Cardiac septum (tissue), 1 donor: ENCODE data around the gene NR3C1. TPM values are rescaled to one million over a fixed set of nuclear protein-coding genes. Genes with fewer than 3 reads are reported as not detected.

Source experiments
- DNase-seq: peaks from one replicate; pipeline ENCODE4 v3.0.0-alpha.2; 2020; ENCODE audit warnings: low spot score
- intact Hi-C: fragments of 100-400 bp; cut with DNase I; formaldehyde crosslinking; loops from one replicate; pipeline ENCODE4 v1.14.0; 2022
- total RNA-seq: library from RNA; stranded (reverse); fragmentation: NEBNext Ultra II Directional; extraction: Animal tissue kit (Norgen Biotek cat#: 25700); gene quantifications from one replicate; pipeline ENCODE4 v1.2.1, GENCODE V29; 2021
- donor health status: DM: no; HTN: no; CAD: no.

NR3C1 gene
- total RNA-seq, 1 donor from 2014 or later, result 68.5 TPM

- intact Hi-C loops, result no loop called here
These were observed 23.7 kb upstream of the NR3C1 start for GRCh38 chr5:143427122-143427735.

GRCh38 chr5:143426437-143426991 lies 23.0 kb upstream of the NR3C1 start:
- intact Hi-C loops, result no loop called here
- no peak for DNase-seq

More at GRCh38 chr5:143427122-143427735, 23.7 kb upstream of the NR3C1 start:
- DNase-seq, result no peak

GRCh38 chr5:143425835-143426234 lies 22.3 kb upstream of the NR3C1 start:
- intact Hi-C loops, result no loop called here

GRCh38 chr5:143418140-143418866 lies 14.8 kb upstream of the NR3C1 start:
- DNase-seq, result no peak
- intact Hi-C loops, result no loop called here

More at GRCh38 chr5:143425835-143426234, 22.3 kb upstream of the NR3C1 start:
- DNase-seq, result no peak

- intact Hi-C loops, result no loop called here
- DNase-seq, result no peak
These were observed 14.1 kb upstream of the NR3C1 start for GRCh38 chr5:143417503-143418139.

GRCh38 chr5:143416411-143416810 lies 12.9 kb upstream of the NR3C1 start:
- intact Hi-C loops, result no loop called here
- DNase-seq, result no peak

- no peak for DNase-seq
- intact Hi-C loops, result no loop called here
These were observed 10.6 kb upstream of the NR3C1 start for GRCh38 chr5:143413958-143414669.

- intact Hi-C loops, result no loop called here
- no peak for DNase-seq
These were observed 9.3 kb upstream of the NR3C1 start for GRCh38 chr5:143412661-143413342.

GRCh38 chr5:143409926-143410325 lies 6.4 kb upstream of the NR3C1 start:
- no peak for DNase-seq
- intact Hi-C loops, result loop anchor here (10.0 kb wide), 1 partner anchor 735 kb away; no protein-coding TSS in a partner anchor

- intact Hi-C loops, result loop anchor here (10.0 kb wide), 1 partner anchor 738 kb away; no protein-coding TSS in a partner anchor
- DNase-seq, result no peak
These were observed 2.9 kb upstream of the NR3C1 start for GRCh38 chr5:143406408-143406807.

GRCh38 chr5:143405849-143406098 lies 2.3 kb upstream of the NR3C1 start:
- DNase-seq, result no peak
- intact Hi-C loops, result loop anchor here (10.0 kb wide), 1 partner anchor 739 kb away; no protein-coding TSS in a partner anchor

- DNase-seq, result peak; percentile 93
- intact Hi-C loops, result loop anchor here (10.0 kb wide), 1 partner anchor 740 kb away; no protein-coding TSS in a partner anchor
These were observed 1.8 kb upstream of the NR3C1 start for GRCh38 chr5:143405063-143405848.

GRCh38 chr5:143404416-143405062 lies 1.1 kb upstream of the NR3C1 start:
- peak; percentile 91 for DNase-seq
- intact Hi-C loops, result loop anchor here (5.0 to 10.0 kb wide), 5 partner anchors 192 to 740 kb away; no protein-coding TSS in a partner anchor

- no peak for DNase-seq
- intact Hi-C loops, result loop anchor here (1.0 to 10.0 kb wide), 8 partner anchors 191 to 742 kb away; no protein-coding TSS in a partner anchor
These were observed 223 bp downstream of the NR3C1 start for GRCh38 chr5:143403334-143403592.

- peak; percentile 86 for DNase-seq
- intact Hi-C loops, result loop anchor here (1.0 to 10.0 kb wide), 8 partner anchors 190 to 742 kb away; no protein-coding TSS in a partner anchor
These were observed 743 bp downstream of the NR3C1 start for GRCh38 chr5:143402553-143403333.

GRCh38 chr5:143402017-143402552 lies 1.4 kb downstream of the NR3C1 start:
- intact Hi-C loops, result loop anchor here (2.0 to 10.0 kb wide), 7 partner anchors 190 to 743 kb away; no protein-coding TSS in a partner anchor
- DNase-seq, result no peak
